ENCODE results near the gene KRT12.

The KRT12 gene

GRCh38 chr17:40836020-40836419 is 31.0 kb downstream of the KRT12 start:
- ATAC-seq: no peak
- TF ChIP-seq ZNF8 (CRISPR knock-in tag; IDR thresholded peaks at IDR 0.05) (no peak), ARNTL (CRISPR knock-in tag; IDR thresholded peaks at IDR 0.05; ENCODE audit: borderline replicate concordance, low read depth) (no peak), ZFP3 (CRISPR knock-in tag; IDR thresholded peaks at IDR 0.05) (no peak), CSRNP3 (CRISPR knock-in tag; IDR thresholded peaks at IDR 0.05) (no peak), ZC3H10 (CRISPR knock-in tag; IDR thresholded peaks at IDR 0.05) (no peak), BACH2 (CRISPR knock-in tag; IDR thresholded peaks at IDR 0.05; ENCODE audit: borderline replicate concordance) (no peak), TSHZ2 (CRISPR knock-in tag; IDR thresholded peaks at IDR 0.05) (no peak), ZNF70 (CRISPR knock-in tag; IDR thresholded peaks at IDR 0.05) (no peak), GLIS3 (CRISPR knock-in tag; IDR thresholded peaks at IDR 0.05) (no peak), ZFP30 (CRISPR knock-in tag; IDR thresholded peaks at IDR 0.05) (no peak), ESRRG (CRISPR knock-in tag; IDR thresholded peaks at IDR 0.05) (no peak), ZNF565 (CRISPR knock-in tag; conservative IDR thresholded peaks at IDR 0.05; ENCODE audit: low read depth) (no peak), CSDC2 (CRISPR knock-in tag; IDR thresholded peaks at IDR 0.05) (no peak), ISL1 (CRISPR knock-in tag; IDR thresholded peaks at IDR 0.05) (no peak), PPARA (CRISPR knock-in tag; IDR thresholded peaks at IDR 0.05; ENCODE audit: borderline replicate concordance) (no peak), RARB (CRISPR knock-in tag; IDR thresholded peaks at IDR 0.05) (no peak), OSR1 (CRISPR knock-in tag; IDR thresholded peaks at IDR 0.05) (no peak), POU6F1 (CRISPR knock-in tag; IDR thresholded peaks at IDR 0.05; ENCODE audit: borderline replicate concordance, low read depth) (no peak)

GRCh38 chr17:40833882-40834281 is 33.1 kb downstream of the KRT12 start:
- no peak for ATAC-seq
- TF ChIP-seq ZC3H10 (CRISPR knock-in tag; IDR thresholded peaks at IDR 0.05) (no peak), ISL1 (CRISPR knock-in tag; IDR thresholded peaks at IDR 0.05) (no peak)

- no peak for TF ChIP-seq OSR1 (CRISPR knock-in tag; IDR thresholded peaks at IDR 0.05)
- no peak for TF ChIP-seq RARB (CRISPR knock-in tag; IDR thresholded peaks at IDR 0.05)
- no peak for TF ChIP-seq TSHZ2 (CRISPR knock-in tag; IDR thresholded peaks at IDR 0.05)
- no peak for TF ChIP-seq POU6F1 (CRISPR knock-in tag; IDR thresholded peaks at IDR 0.05; ENCODE audit: borderline replicate concordance, low read depth)
- no peak for TF ChIP-seq ZFP30 (CRISPR knock-in tag; IDR thresholded peaks at IDR 0.05)
- no peak for TF ChIP-seq SNAI2 (CRISPR knock-in tag; IDR thresholded peaks at IDR 0.05)
- no peak for TF ChIP-seq GLIS3 (CRISPR knock-in tag; IDR thresholded peaks at IDR 0.05)
- no peak for TF ChIP-seq ZNF8 (CRISPR knock-in tag; IDR thresholded peaks at IDR 0.05)
- no peak for TF ChIP-seq ARNTL (CRISPR knock-in tag; IDR thresholded peaks at IDR 0.05; ENCODE audit: borderline replicate concordance, low read depth)
- no peak for TF ChIP-seq PATZ1 (CRISPR knock-in tag; IDR thresholded peaks at IDR 0.05; ENCODE audit: borderline replicate concordance)
- no peak for TF ChIP-seq TOX (CRISPR knock-in tag; IDR thresholded peaks at IDR 0.05; ENCODE audit: borderline replicate concordance)
- TF ChIP-seq ZFP3 (CRISPR knock-in tag; IDR thresholded peaks at IDR 0.05): no peak
- TF ChIP-seq ZC3H10 (CRISPR knock-in tag; IDR thresholded peaks at IDR 0.05): no peak
- no peak for TF ChIP-seq BACH2 (CRISPR knock-in tag; IDR thresholded peaks at IDR 0.05; ENCODE audit: borderline replicate concordance)
- no peak for TF ChIP-seq PPARA (CRISPR knock-in tag; IDR thresholded peaks at IDR 0.05; ENCODE audit: borderline replicate concordance)
- TF ChIP-seq CREB5 (CRISPR knock-in tag; IDR thresholded peaks at IDR 0.05; ENCODE audit: low read depth): no peak
- no peak for TF ChIP-seq CSDC2 (CRISPR knock-in tag; IDR thresholded peaks at IDR 0.05)
- no peak for TF ChIP-seq ZNF565 (CRISPR knock-in tag; conservative IDR thresholded peaks at IDR 0.05; ENCODE audit: low read depth)
- no peak for TF ChIP-seq ESRRG (CRISPR knock-in tag; IDR thresholded peaks at IDR 0.05)
- no peak for TF ChIP-seq ZNF70 (CRISPR knock-in tag; IDR thresholded peaks at IDR 0.05)
- no peak for ATAC-seq
Measured at GRCh38 chr17:40832840-40833239, 34.2 kb downstream of the KRT12 start.

All from SK-N-SH treated with all-trans-retinoic acid at 6 μM for 48 hours (cell line).